Endodermal cell (in vitro differentiated cells): ENCODE measurements around the gene INAFM2. TPM values are rescaled to one million over a fixed set of nuclear protein-coding genes. Genes with fewer than 3 reads are reported as not detected.
A peak's percentile ranks its signal among the peaks of the same experiment; 100 is the strongest.

Experiments
- DNase-seq: peaks from one replicate; pipeline ENCODE4 v3.0.0-alpha.2; 2017
- H3K27ac ChIP-seq: 2 replicates; pipeline ENCODE4 v1.5.1; 2013; ENCODE audit warnings: mild to moderate bottlenecking, low read depth, low read length, moderate library complexity
- H3K27me3 ChIP-seq: 2 replicates; pipeline ENCODE4 v1.6.1; 2013; ENCODE audit warnings: mild to moderate bottlenecking, low read length, moderate library complexity; ENCODE audit not compliant: insufficient read depth, control insufficient read depth, poor library complexity, severe bottlenecking
- H3K36me3 ChIP-seq: 2 replicates; pipeline ENCODE4 v1.7.0; 2013; ENCODE audit warnings: mild to moderate bottlenecking, low read length, moderate library complexity; ENCODE audit not compliant: control insufficient read depth, insufficient read depth
- H3K4me1 ChIP-seq: one replicate; pipeline ENCODE4 v1.7.0; 2013; ENCODE audit warnings: low read length; ENCODE audit not compliant: control insufficient read depth, insufficient read depth
- H3K4me3 ChIP-seq: 2 replicates; pipeline ENCODE4 v1.5.1; 2013; ENCODE audit warnings: mild to moderate bottlenecking, low read length, moderate library complexity
- H3K9ac ChIP-seq: 2 replicates; pipeline ENCODE4 v1.6.1; 2013; ENCODE audit warnings: mild to moderate bottlenecking, low read length, moderate library complexity; ENCODE audit not compliant: poor library complexity, severe bottlenecking; ENCODE audit errors: extremely low read depth
- H3K9me3 ChIP-seq: 2 replicates; pipeline ENCODE4 v1.6.1; 2013; ENCODE audit warnings: mild to moderate bottlenecking, low read length, moderate library complexity; ENCODE audit not compliant: control insufficient read depth
- H3K27ac Mint-ChIP-seq: 2 replicates; pipeline ENCODE4 v1.8.0; 2020; ENCODE audit warnings: mixed read lengths
- H3K27me3 Mint-ChIP-seq: 2 replicates; pipeline ENCODE4 v1.8.0; 2021; ENCODE audit warnings: mild to moderate bottlenecking, mixed read lengths; ENCODE audit not compliant: insufficient read depth
- H3K36me3 Mint-ChIP-seq: 2 replicates; pipeline ENCODE4 v1.8.0; 2020; ENCODE audit warnings: low read depth, mixed read lengths
- H3K4me1 Mint-ChIP-seq: 2 replicates; pipeline ENCODE4 v1.8.0; 2020; ENCODE audit warnings: mixed read lengths
- H3K4me3 Mint-ChIP-seq: 2 replicates; pipeline ENCODE4 v1.8.0; 2020; ENCODE audit warnings: mild to moderate bottlenecking, moderate library complexity, mixed read lengths
- H3K9me3 Mint-ChIP-seq: 2 replicates; pipeline ENCODE4 v1.8.0; 2020; ENCODE audit warnings: mild to moderate bottlenecking, mixed read lengths
- WGBS, 2 experiments: methylation state at CpG; one replicate each; pipeline versions ENCODE4 v1.1.5 to v1.1.7; 2013; ENCODE audit warnings: missing lambda C conversion rate in 2 of 2, mixed read lengths in 1 of 2; ENCODE audit not compliant: insufficient coverage in 1 of 2, insufficient read length in 1 of 2; 5-methylcytosine and 5-hydroxymethylcytosine counted together
- total RNA-seq, 2 donors: library from RNA; stranded (reverse); fragmentation: NEBNext Ultra II Directional in 1 of 2; extraction: Animal tissue kit (Norgen Biotek cat#: 25700) in 1 of 2; gene quantifications; 2 replicates in 1 of 2; 3 replicates in 1 of 2; pipeline ENCODE4 v1.2.1, GENCODE V29; 2021
- TF ChIP-seq, protein P1 (sequence below): fragments of 200-600 bp; sonication (generic); conservative IDR thresholded peaks from 2 replicates; pipeline ENCODE4 v1.5.0; 2021; ENCODE audit warnings: antibody characterized with exemption, mild to moderate bottlenecking

Gene INAFM2
- total RNA-seq, 2 donors from 2014 or later = 4.6 to 8.6 TPM

DNA sequence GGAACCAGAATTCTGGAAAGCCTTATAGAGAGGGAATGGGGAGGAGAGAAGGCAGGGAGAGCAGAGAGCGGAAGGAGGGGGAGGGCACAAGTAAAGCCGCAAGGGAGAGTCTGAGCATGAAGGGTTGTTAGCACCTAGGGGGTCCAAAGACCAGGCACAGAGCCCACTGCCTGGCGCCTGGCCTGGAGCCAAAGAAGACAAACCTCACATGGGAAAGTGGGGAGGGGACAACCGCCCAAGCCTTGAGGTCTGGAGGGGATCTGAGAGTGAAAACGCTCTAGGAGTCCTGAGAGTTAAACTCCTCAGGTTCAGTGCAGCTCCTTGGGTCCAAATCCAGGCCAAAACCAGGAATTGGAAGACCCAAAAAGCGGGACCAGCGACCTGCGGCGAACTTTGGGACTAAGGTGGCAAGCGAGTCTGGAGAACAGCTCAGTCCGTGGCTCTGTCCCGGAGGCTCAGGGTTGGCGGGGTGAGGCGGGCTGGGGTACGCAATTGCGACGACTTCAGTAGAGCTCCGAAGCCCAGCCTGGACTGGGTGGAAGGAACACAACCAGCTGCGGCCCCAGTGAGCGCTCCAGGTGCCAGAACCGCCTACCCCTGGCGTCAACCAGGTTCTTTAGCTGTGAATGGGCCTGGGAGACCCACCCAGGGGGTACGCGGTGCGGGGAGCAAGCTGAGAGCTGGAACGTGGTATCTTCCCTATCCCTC, 807 bp upstream of the INAFM2 start:
- Histone ChIP-seq H3K27me3 (peaks cover 51% of the 10 kb centered on the region), H3K4me3 (peak overlapping the region; percentile 74), H3K27ac (no peak overlapping the region), H3K9ac (no peak overlapping the region), H3K4me1 (no peaks in the 10 kb centered on the region), H3K36me3 (no peaks in the 10 kb centered on the region), H3K9me3 (no peaks in the 10 kb centered on the region)
- H3K4me3 Mint-ChIP-seq = peak overlapping the region; percentile 52
- peaks cover 15% of the 10 kb centered on the region for H3K4me1 Mint-ChIP-seq
- TF ChIP-seq, protein P1, sequence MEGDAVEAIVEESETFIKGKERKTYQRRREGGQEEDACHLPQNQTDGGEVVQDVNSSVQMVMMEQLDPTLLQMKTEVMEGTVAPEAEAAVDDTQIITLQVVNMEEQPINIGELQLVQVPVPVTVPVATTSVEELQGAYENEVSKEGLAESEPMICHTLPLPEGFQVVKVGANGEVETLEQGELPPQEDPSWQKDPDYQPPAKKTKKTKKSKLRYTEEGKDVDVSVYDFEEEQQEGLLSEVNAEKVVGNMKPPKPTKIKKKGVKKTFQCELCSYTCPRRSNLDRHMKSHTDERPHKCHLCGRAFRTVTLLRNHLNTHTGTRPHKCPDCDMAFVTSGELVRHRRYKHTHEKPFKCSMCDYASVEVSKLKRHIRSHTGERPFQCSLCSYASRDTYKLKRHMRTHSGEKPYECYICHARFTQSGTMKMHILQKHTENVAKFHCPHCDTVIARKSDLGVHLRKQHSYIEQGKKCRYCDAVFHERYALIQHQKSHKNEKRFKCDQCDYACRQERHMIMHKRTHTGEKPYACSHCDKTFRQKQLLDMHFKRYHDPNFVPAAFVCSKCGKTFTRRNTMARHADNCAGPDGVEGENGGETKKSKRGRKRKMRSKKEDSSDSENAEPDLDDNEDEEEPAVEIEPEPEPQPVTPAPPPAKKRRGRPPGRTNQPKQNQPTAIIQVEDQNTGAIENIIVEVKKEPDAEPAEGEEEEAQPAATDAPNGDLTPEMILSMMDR = no peak
- H3K9me3 Mint-ChIP-seq = no peaks in the 10 kb centered on the region
- WGBS, 2 experiments = 13 to 24% methylated on average over 16 to 26 of the region's 26 CpGs
- no peak overlapping the region for H3K27ac Mint-ChIP-seq
- H3K36me3 Mint-ChIP-seq = no peaks in the 10 kb centered on the region
- DNase-seq = no peak
- H3K27me3 Mint-ChIP-seq = peaks cover 63% of the 10 kb centered on the region

DNA sequence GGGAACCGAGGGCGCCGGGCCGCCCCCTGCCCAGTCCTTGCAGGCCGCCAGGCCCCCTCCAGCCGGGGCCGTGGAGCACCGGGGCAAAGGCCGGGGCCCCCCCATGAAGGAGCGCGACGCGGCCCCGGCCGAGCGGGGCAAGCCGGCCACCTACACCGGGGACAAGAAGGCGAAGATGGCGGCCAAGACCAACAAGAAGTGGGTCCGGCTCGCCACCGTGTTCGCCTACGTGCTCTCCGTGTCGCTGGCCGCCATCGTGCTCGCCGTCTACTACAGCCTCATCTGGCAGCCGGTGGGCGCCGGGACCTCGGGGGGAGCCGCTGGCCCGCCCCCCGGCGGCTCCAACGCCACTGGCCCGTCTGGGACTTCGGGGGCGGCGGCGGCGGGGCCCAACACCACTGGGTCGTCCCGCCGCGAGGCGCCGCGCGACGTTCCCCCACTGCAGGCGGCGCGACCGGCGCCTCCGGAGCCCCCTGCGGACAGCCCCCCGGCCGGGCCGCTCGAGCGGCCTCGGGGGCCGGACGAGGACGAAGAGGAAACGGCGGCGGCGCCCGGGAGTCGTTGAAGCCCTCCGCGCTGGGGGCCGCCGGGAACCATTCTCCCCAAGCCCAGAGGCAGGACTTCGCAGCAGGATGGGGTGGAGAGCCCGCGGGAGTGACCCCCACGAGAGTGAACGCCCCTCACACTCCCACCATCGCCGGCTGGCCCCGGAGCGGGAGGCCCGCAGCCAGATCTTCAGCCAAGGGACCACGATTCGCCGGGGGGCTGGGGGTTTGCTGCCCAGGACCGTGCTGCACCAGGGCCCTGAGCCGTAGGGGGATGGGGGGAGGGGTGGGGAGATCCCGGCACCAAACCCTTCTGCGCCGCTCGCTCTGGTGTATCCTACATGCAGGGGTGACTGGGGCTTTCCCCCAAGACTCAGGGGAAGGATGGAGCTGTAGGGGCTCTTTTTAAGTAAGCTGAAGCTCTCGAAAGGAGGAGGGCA, 753 bp downstream of the INAFM2 start:
- H3K27me3 ChIP-seq = peaks cover 58% of the 10 kb centered on the region
- no peaks in the 10 kb centered on the region for H3K9me3 ChIP-seq
- H3K27ac Mint-ChIP-seq = no peak overlapping the region
- TF ChIP-seq, protein P1 = no peak
- H3K4me3 ChIP-seq = peak overlapping the region; percentile 64
- peaks cover 66% of the 10 kb centered on the region for H3K27me3 Mint-ChIP-seq
- H3K4me1 Mint-ChIP-seq = peaks cover 17% of the 10 kb centered on the region
- peak; percentile 72 for DNase-seq
- H3K36me3 ChIP-seq = no peaks in the 10 kb centered on the region
- no peaks in the 10 kb centered on the region for H3K4me1 ChIP-seq
- H3K4me3 Mint-ChIP-seq = peak overlapping the region; percentile 52
- 2 to 3% methylated on average over 20 to 101 of the region's 101 CpGs for WGBS, 2 experiments
- H3K9ac ChIP-seq = no peak overlapping the region
- H3K27ac ChIP-seq = no peak overlapping the region
- H3K9me3 Mint-ChIP-seq = no peaks in the 10 kb centered on the region
- H3K36me3 Mint-ChIP-seq = no peaks in the 10 kb centered on the region

DNA sequence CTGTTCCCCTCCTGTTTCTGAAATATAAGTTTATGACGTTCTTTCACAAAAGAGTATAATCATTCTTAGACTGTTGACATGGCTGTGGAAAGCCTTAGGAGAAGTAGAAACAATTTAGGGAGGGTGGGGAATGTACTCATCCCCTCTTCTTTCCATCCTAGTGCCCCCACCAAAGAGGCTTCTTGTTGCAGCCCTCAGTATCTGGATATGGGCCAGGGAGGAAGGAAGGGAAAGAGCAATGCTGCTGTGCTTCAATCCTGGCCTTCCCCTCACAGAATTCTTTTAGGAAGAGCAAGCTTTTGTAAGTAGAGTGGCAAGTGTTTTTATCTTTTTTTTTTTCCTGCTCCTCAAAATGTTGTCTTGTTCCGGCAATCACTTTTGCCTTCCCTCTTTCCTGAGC, 1.7 kb downstream of the INAFM2 start:
- no peak overlapping the region for H3K9ac ChIP-seq

More for the DNA sequence above, 1.7 kb downstream of the INAFM2 start:
- H3K27ac ChIP-seq = no peak overlapping the region
- TF ChIP-seq, protein P1 = no peak
- H3K4me3 Mint-ChIP-seq = peak overlapping the region; percentile 52
- H3K36me3 Mint-ChIP-seq = no peaks in the 10 kb centered on the region
- H3K27ac Mint-ChIP-seq = no peak overlapping the region
- DNase-seq = no peak
- H3K27me3 Mint-ChIP-seq = peaks cover 59% of the 10 kb centered on the region
- no peaks in the 10 kb centered on the region for H3K36me3 ChIP-seq
- no peak overlapping the region for H3K4me3 ChIP-seq
- H3K4me1 Mint-ChIP-seq = peaks cover 17% of the 10 kb centered on the region
- peaks cover 51% of the 10 kb centered on the region for H3K27me3 ChIP-seq
- no peaks in the 10 kb centered on the region for H3K4me1 ChIP-seq
- H3K9me3 ChIP-seq = no peaks in the 10 kb centered on the region
- H3K9me3 Mint-ChIP-seq = no peaks in the 10 kb centered on the region
- 85% methylated on average over 2 of the region's 2 CpGs; no CpG with 5 or more reads in 1 of the 2 experiments for WGBS, 2 experiments
